Parathyroid adenoma (tissue), 2 donors: ENCODE results near the gene SLC51B.
"Not testable (repeated sequence)": the region's sequence is repeated elsewhere in the genome, so short reads cannot be mapped to it uniquely, and the experiment has no call there.

Source experiments
- H2AFZ ChIP-seq: fragments of 300-600 bp; sonication (generic); one replicate; pipeline ENCODE4 v1.7.0; 2017; ENCODE audit warnings: antibody characterized with exemption, mild to moderate bottlenecking
- H3K27ac ChIP-seq: fragments of 300-600 bp; sonication (generic); one replicate; pipeline ENCODE4 v1.7.0; 2017
- H3K27me3 ChIP-seq: fragments of 300-600 bp; sonication (generic); one replicate; pipeline ENCODE4 v1.7.0; 2017; ENCODE audit warnings: low read length; ENCODE audit not compliant: control insufficient read depth, insufficient read depth
- H3K36me3 ChIP-seq: fragments of 300-600 bp; sonication (generic); one replicate; pipeline ENCODE4 v1.7.0; 2017; ENCODE audit warnings: low read length; ENCODE audit not compliant: control insufficient read depth, insufficient read depth
- H3K4me1 ChIP-seq: fragments of 300-600 bp; sonication (generic); one replicate; pipeline ENCODE4 v1.7.0; 2017; ENCODE audit warnings: control low read depth
- H3K4me2 ChIP-seq: fragments of 300-600 bp; sonication (generic); one replicate; pipeline ENCODE4 v1.7.0; 2017; ENCODE audit warnings: low read length
- H3K4me3 ChIP-seq: fragments of 300-600 bp; sonication (generic); one replicate; pipeline ENCODE4 v1.7.0; 2017; ENCODE audit warnings: low read depth, low read length
- H3K79me2 ChIP-seq: fragments of 300-600 bp; sonication (generic); one replicate; pipeline ENCODE4 v1.7.0; 2017; ENCODE audit warnings: control low read depth
- H3K9ac ChIP-seq: fragments of 300-600 bp; sonication (generic); one replicate; pipeline ENCODE4 v1.7.0; 2017; ENCODE audit warnings: mild to moderate bottlenecking
- H3K9me3 ChIP-seq: fragments of 300-600 bp; sonication (generic); one replicate; pipeline ENCODE4 v1.7.0; 2017; ENCODE audit warnings: low read length; ENCODE audit not compliant: control insufficient read depth
- TF ChIP-seq, protein P1 (sequence below): fragments of 300-600 bp; sonication (generic); IDR thresholded peaks from one replicate; pipeline ENCODE4 v1.7.0; 2017; ENCODE audit warnings: antibody characterized with exemption, mild to moderate bottlenecking
- donor health status: primary hyperparathyroidism.

Gene SLC51B

DNA sequence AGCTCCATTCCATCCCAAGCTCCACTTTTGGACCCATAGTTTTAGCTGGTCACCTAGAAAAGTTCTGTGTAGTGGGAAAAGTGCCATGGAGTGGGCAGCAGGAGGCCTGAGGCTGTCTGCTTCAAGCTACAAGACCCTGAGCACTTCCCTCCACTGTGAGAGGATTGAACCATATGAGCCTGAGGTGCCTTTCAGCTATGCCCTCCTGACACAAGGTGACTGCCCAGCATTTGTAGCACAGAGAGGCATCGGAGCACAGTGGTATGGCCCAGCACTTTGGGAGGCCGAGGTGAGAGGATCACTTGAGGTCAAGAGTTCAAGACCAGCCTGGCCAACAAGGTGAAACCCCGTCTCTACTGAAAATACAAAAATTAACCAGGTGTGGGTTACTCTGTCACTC is 27.4 kb downstream of the SLC51B start:
- Histone ChIP-seq H3K27me3 (no peaks in the 10 kb centered on the region), H3K4me2 (no peak overlapping the region), H3K79me2 (no peaks in the 10 kb centered on the region), H3K36me3 (no peaks in the 10 kb centered on the region), H3K4me3 (no peak overlapping the region), H2AFZ (no peak overlapping the region), H3K27ac (no peak overlapping the region), H3K9ac (no peak overlapping the region), H3K4me1 (no peaks in the 10 kb centered on the region), H3K9me3 (no peaks in the 10 kb centered on the region)
- TF ChIP-seq, protein P1, sequence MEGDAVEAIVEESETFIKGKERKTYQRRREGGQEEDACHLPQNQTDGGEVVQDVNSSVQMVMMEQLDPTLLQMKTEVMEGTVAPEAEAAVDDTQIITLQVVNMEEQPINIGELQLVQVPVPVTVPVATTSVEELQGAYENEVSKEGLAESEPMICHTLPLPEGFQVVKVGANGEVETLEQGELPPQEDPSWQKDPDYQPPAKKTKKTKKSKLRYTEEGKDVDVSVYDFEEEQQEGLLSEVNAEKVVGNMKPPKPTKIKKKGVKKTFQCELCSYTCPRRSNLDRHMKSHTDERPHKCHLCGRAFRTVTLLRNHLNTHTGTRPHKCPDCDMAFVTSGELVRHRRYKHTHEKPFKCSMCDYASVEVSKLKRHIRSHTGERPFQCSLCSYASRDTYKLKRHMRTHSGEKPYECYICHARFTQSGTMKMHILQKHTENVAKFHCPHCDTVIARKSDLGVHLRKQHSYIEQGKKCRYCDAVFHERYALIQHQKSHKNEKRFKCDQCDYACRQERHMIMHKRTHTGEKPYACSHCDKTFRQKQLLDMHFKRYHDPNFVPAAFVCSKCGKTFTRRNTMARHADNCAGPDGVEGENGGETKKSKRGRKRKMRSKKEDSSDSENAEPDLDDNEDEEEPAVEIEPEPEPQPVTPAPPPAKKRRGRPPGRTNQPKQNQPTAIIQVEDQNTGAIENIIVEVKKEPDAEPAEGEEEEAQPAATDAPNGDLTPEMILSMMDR, result no peak

DNA sequence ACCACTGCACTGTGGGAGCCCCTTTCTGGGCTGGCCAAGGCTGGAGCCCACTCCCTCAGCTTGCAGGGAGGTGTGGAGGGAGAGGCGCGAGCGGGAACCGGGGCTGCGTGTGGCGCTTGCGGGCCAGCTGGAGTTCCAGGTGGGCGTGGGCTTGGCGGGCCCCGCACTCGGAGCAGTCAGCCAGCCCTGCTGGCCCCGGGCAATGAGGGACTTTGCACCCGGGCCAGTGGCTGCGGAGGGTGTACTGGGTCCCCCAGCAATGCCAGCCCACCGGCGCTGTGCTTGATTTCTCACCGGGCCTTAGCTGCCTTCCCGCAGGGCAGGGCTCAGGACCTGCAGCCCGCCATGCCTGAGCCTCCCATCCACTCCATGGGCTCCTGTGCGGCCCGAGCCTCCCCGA is 29.8 kb downstream of the SLC51B start:
- H3K4me1 ChIP-seq, H3K9me3 ChIP-seq, H3K4me3 ChIP-seq, H3K27me3 ChIP-seq, H3K9ac ChIP-seq, H3K79me2 ChIP-seq, H3K4me2 ChIP-seq, H2AFZ ChIP-seq, H3K27ac ChIP-seq, H3K36me3 ChIP-seq: not testable (repeated sequence)

DNA sequence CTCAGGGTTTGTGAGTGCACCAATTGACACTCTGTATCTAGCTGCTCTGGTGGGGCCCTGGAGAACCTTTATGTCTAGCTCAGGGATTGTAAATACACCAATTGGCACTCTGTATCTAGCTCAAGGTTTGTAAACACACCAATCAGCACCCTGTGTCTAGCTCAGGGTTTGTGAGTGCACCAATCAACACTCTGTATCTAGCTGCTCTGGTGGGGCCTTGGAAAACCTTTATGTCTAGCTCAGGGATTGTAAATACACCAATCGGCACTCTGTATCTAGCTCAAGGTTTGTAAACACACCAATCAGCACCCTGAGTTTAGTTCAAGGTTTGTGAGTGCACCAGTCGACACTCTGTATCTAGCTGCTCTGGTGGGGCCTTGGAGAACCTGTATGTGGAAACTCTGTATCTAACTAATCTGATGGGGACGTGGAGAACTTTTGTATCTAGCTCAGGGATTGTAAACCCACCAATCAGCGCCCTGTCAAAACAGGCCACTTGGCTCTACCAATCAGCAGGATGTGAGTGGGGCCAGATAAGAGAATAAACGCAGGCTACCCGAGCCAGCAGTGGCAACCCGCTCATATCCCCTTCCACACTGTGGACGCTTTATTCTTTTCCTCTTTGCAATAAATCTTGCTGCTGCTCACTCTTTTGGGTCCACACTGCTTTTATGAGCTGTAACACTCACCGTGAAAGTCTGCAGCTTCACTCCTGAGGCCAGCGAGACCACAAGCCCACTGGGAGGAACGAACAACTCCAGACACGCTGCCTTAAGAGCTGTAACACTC is 30.6 kb downstream of the SLC51B start:
- not testable (repeated sequence) for H3K4me3 ChIP-seq, H3K27ac ChIP-seq, H3K9me3 ChIP-seq, H3K79me2 ChIP-seq, H2AFZ ChIP-seq, H3K4me2 ChIP-seq, H3K27me3 ChIP-seq, H3K36me3 ChIP-seq, H3K9ac ChIP-seq, H3K4me1 ChIP-seq

DNA sequence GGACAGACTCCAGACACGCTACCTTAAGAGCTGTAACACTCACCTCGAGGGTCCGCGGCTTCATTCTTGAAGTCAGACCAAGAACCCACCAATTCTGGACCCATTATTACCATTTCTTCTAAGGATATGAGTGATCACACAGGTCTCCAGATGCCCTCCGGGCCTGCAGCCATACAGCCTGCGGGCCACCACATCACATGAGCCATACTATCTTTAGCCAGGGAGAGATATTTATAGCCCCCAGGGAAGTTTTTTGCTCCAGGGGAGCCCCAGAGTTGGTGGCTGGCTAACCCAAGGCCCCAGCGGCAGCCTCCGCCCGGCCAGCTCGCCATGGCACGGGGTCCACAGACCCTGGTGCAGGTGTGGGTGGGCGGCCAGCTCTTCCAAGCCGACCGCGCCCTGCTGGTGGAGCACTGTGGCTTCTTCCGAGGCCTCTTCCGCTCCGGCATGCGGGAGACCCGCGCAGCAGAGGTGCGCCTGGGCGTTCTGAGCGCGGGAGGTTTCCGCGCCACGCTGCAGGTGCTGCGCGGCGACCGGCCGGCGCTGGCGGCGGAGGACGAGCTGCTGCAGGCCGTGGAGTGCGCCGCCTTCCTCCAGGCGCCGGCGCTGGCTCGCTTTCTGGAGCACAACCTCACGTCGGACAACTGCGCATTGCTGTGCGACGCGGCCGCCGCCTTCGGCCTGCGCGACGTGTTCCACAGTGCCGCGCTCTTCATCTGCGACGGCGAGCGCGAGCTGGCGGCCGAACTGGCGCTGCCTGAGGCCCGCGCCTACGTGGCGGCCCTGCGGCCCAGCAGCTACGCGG is 31.5 kb downstream of the SLC51B start, which contains the start of gene KBTBD13:
Gene KBTBD13, plus strand, starts transcription at position 261 of the 805 bp plus-strand sequence. Its CDS starts 70 bp downstream, at position 331.
- Histone ChIP-seq H3K4me2 (no peak within 1 kb of the TSS), H3K27ac (no peak within 1 kb of the TSS), H3K79me2 (no peaks in the 10 kb centered on the region), H3K27me3 (no peaks in the 10 kb centered on the region), H2AFZ (no peak within 1 kb of the TSS), H3K9ac (no peak within 1 kb of the TSS), H3K4me3 (no peak within 1 kb of the TSS), H3K9me3 (no peaks in the 10 kb centered on the region), H3K4me1 (no peaks in the 10 kb centered on the region), H3K36me3 (no peaks in the 10 kb centered on the region)
- TF ChIP-seq, protein P1, result no peak

DNA sequence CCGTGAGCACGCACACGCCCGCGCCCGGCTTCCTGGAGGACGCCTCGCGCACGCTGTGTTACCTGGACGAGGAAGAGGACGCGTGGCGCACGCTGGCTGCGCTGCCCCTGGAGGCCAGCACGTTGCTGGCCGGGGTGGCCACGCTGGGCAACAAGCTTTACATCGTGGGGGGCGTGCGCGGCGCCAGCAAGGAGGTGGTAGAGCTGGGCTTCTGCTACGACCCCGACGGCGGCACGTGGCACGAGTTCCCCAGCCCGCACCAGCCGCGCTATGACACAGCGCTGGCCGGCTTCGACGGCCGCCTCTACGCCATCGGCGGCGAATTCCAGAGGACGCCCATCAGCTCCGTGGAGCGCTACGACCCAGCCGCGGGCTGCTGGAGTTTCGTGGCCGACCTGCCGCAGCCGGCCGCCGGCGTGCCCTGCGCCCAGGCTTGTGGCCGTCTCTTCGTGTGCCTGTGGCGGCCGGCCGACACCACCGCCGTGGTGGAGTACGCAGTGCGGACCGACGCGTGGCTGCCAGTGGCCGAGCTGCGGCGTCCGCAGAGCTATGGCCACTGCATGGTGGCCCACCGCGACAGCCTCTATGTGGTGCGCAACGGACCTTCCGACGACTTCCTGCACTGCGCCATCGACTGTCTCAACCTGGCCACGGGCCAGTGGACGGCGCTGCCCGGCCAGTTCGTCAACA is 32.2 kb downstream of the SLC51B start:
- H3K9ac ChIP-seq, result no peak overlapping the region
- no peaks in the 10 kb centered on the region for H3K27me3 ChIP-seq
- H3K4me1 ChIP-seq, result no peaks in the 10 kb centered on the region
- H3K4me2 ChIP-seq, result no peak overlapping the region
- no peaks in the 10 kb centered on the region for H3K36me3 ChIP-seq
- H3K79me2 ChIP-seq, result no peaks in the 10 kb centered on the region
- TF ChIP-seq, protein P1, result no peak
- H2AFZ ChIP-seq, result no peak overlapping the region
- H3K27ac ChIP-seq, result no peak overlapping the region
- H3K9me3 ChIP-seq, result no peaks in the 10 kb centered on the region
- no peak overlapping the region for H3K4me3 ChIP-seq
